Stimulated activated CD4-positive, alpha-beta T cell treated with anti-CD3 and anti-CD28 coated beads, Interleukin-4, amount 100 ng/mL, for 4 hours (primary cell): ENCODE measurements around the gene DFFB.

Experiments
- DNase-seq, 2 experiments: peaks; one replicate each; pipeline ENCODE4 v3.0.0-alpha.2; 2020

The DFFB gene

GRCh38 chr1:3929126-3929525 lies 71.8 kb downstream of the DFFB start:
- no peak for DNase-seq

- no peak for DNase-seq
Measured at GRCh38 chr1:3930301-3931006, 73.2 kb downstream of the DFFB start.

GRCh38 chr1:3931007-3931912 lies 74.0 kb downstream of the DFFB start:
- DNase-seq: no peak

- DNase-seq: no peak
Measured at GRCh38 chr1:3932156-3932919, 75.1 kb downstream of the DFFB start.
